ENCODE data around the gene FBXO24.
A peak's percentile ranks its signal among the peaks of the same experiment; 100 is the strongest.

FBXO24 gene

DNA sequence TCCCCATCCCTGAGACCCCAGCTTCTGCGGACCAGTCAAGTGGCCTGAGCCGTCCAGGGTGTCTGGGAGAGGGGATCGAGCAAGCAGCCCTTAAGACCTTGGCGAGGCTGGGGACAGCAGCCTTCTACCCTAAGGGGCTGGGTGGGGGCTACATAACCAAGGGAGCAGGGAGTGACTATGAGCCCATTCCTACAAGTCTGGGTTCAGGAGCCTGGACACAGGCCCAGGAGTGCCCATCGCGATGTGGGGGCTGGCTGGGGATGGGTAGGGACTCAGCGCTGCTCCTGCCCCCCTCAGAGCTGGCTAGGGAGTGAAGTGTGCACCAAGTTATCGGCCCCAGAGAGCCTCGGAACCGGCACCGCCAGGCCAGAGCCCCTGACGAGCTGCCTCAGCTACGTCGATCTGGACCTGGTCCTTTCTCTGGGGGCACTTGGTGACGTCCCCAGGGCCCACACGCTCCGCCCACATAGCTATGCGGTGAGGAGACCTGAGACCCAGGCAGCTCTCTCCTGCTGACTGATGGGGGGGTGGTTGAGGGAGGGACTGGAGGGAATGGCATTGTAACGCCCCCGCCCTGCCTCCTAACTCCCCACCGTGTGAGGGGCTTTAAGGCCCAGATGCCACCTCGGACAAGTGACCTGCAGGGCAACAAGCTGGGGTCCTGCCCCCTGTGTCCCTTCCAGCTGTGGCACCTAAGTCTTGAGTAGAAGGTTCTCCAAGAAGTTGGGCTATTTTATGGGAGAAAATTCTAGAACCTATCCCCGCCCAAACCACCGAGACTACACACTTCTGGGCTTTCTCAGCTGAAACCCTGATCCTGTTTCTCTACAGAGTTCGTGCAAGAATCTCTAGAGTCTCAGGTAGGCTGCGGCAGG lies 14.9 kb upstream of the FBXO24 start:
- Histone ChIP-seq H3K4me3 (ENCODE audit: low read depth, low read length) (no peak overlapping the region), H3K4me1 (ENCODE audit: control insufficient read depth, insufficient read depth, low read length) (peaks cover 2% of the 10 kb centered on the region; the same call in 1 of the 2 replicates)
- POLR2A ChIA-PET = interaction anchor here (0.6 to 1.9 kb wide), 6 partner anchors 10 to 955 kb away, joined by 3 to 30 read pairs (median 4); partner anchors contain the start of genes FBXO24, LRCH4, MOSPD3 and POP7
- peak; percentile 92 for TF ChIP-seq ZBTB48 (tag by site-specific recombination; IDR thresholded peaks at IDR 0.05)
- TF ChIP-seq ZNF394 (tag by site-specific recombination; IDR thresholded peaks at IDR 0.05; ENCODE audit: borderline replicate concordance) = no peak
- TF ChIP-seq SP2 (tag by site-specific recombination; IDR thresholded peaks at IDR 0.05) = peak; percentile 52
- no peak for TF ChIP-seq ZNF530 (tag by site-specific recombination; IDR thresholded peaks at IDR 0.05; ENCODE audit: low read depth)
- TF ChIP-seq, protein P1, sequence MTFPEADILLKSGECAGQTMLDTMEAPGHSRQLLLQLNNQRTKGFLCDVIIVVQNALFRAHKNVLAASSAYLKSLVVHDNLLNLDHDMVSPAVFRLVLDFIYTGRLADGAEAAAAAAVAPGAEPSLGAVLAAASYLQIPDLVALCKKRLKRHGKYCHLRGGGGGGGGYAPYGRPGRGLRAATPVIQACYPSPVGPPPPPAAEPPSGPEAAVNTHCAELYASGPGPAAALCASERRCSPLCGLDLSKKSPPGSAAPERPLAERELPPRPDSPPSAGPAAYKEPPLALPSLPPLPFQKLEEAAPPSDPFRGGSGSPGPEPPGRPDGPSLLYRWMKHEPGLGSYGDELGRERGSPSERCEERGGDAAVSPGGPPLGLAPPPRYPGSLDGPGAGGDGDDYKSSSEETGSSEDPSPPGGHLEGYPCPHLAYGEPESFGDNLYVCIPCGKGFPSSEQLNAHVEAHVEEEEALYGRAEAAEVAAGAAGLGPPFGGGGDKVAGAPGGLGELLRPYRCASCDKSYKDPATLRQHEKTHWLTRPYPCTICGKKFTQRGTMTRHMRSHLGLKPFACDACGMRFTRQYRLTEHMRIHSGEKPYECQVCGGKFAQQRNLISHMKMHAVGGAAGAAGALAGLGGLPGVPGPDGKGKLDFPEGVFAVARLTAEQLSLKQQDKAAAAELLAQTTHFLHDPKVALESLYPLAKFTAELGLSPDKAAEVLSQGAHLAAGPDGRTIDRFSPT (tag by site-specific recombination; IDR thresholded peaks at IDR 0.05) = peak; percentile 52
- no peak for TF ChIP-seq ZNF701 (tag by site-specific recombination; IDR thresholded peaks at IDR 0.05)
- TF ChIP-seq ZNF600 (tag by site-specific recombination; IDR thresholded peaks at IDR 0.05) = peak; percentile 54; the same call in 1 of the 2 replicates
- no peak for TF ChIP-seq ZFP41 (tag by site-specific recombination; IDR thresholded peaks at IDR 0.05; ENCODE audit: borderline replicate concordance)
- no peak for TF ChIP-seq ZNF777 (tag by site-specific recombination; IDR thresholded peaks at IDR 0.05; ENCODE audit: borderline replicate concordance)
- TF ChIP-seq, protein P2, sequence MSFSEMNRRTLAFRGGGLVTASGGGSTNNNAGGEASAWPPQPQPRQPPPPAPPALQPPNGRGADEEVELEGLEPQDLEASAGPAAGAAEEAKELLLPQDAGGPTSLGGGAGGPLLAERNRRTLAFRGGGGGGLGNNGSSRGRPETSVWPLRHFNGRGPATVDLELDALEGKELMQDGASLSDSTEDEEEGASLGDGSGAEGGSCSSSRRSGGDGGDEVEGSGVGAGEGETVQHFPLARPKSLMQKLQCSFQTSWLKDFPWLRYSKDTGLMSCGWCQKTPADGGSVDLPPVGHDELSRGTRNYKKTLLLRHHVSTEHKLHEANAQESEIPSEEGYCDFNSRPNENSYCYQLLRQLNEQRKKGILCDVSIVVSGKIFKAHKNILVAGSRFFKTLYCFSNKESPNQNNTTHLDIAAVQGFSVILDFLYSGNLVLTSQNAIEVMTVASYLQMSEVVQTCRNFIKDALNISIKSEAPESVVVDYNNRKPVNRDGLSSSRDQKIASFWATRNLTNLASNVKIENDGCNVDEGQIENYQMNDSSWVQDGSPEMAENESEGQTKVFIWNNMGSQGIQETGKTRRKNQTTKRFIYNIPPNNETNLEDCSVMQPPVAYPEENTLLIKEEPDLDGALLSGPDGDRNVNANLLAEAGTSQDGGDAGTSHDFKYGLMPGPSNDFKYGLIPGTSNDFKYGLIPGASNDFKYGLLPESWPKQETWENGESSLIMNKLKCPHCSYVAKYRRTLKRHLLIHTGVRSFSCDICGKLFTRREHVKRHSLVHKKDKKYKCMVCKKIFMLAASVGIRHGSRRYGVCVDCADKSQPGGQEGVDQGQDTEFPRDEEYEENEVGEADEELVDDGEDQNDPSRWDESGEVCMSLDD (tag by site-specific recombination; IDR thresholded peaks at IDR 0.05) = peak; percentile 61; the same call in 1 of the 2 replicates
- no peak for TF ChIP-seq ZNF670 (tag by site-specific recombination; IDR thresholded peaks at IDR 0.05; ENCODE audit: low read depth)
- no peak for TF ChIP-seq KLF9 (tag by site-specific recombination; IDR thresholded peaks at IDR 0.05; ENCODE audit: low read depth)
- no peak for TF ChIP-seq GLI2 (tag by site-specific recombination; IDR thresholded peaks at IDR 0.05; ENCODE audit: borderline replicate concordance, low read depth)
- no peak for TF ChIP-seq ZNF626 (tag by site-specific recombination; IDR thresholded peaks at IDR 0.05)
- TF ChIP-seq OSR2 (tag by site-specific recombination; IDR thresholded peaks at IDR 0.05) = no peak
- TF ChIP-seq ZBTB8A (tag by site-specific recombination; IDR thresholded peaks at IDR 0.05) = no peak
- no peak for TF ChIP-seq ZNF510 (tag by site-specific recombination; IDR thresholded peaks at IDR 0.05; ENCODE audit: insufficient replicate concordance)
- no peak for TF ChIP-seq ZNF580 (tag by site-specific recombination; IDR thresholded peaks at IDR 0.05)
- TF ChIP-seq YY2 (tag by site-specific recombination; IDR thresholded peaks at IDR 0.05) = no peak
- no peak for TF ChIP-seq ZNF776 (tag by site-specific recombination; IDR thresholded peaks at IDR 0.05; ENCODE audit: borderline replicate concordance)
- peak; percentile 91 for TF ChIP-seq ZFHX2 (tag by site-specific recombination; conservative IDR thresholded peaks at IDR 0.05)
- TF ChIP-seq, protein P3, sequence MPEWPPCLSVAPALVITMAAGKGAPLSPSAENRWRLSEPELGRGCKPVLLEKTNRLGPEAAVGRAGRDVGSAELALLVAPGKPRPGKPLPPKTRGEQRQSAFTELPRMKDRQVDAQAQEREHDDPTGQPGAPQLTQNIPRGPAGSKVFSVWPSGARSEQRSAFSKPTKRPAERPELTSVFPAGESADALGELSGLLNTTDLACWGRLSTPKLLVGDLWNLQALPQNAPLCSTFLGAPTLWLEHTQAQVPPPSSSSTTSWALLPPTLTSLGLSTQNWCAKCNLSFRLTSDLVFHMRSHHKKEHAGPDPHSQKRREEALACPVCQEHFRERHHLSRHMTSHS (tag by site-specific recombination; IDR thresholded peaks at IDR 0.05) = no peak
- no peak for TF ChIP-seq HOXC10 (CRISPR knock-in tag; IDR thresholded peaks at IDR 0.05)
- TF ChIP-seq IKZF3 (tag by site-specific recombination; IDR thresholded peaks at IDR 0.05) = peak; percentile 42; the same call in 1 of the 2 replicates
- TF ChIP-seq ZNF558 (tag by site-specific recombination; IDR thresholded peaks at IDR 0.05) = no peak
- no peak for TF ChIP-seq ZNF514 (tag by site-specific recombination; IDR thresholded peaks at IDR 0.05)
- no peak for TF ChIP-seq ZNF266 (tag by site-specific recombination; IDR thresholded peaks at IDR 0.05; ENCODE audit: low read depth)
- TF ChIP-seq, protein P4, sequence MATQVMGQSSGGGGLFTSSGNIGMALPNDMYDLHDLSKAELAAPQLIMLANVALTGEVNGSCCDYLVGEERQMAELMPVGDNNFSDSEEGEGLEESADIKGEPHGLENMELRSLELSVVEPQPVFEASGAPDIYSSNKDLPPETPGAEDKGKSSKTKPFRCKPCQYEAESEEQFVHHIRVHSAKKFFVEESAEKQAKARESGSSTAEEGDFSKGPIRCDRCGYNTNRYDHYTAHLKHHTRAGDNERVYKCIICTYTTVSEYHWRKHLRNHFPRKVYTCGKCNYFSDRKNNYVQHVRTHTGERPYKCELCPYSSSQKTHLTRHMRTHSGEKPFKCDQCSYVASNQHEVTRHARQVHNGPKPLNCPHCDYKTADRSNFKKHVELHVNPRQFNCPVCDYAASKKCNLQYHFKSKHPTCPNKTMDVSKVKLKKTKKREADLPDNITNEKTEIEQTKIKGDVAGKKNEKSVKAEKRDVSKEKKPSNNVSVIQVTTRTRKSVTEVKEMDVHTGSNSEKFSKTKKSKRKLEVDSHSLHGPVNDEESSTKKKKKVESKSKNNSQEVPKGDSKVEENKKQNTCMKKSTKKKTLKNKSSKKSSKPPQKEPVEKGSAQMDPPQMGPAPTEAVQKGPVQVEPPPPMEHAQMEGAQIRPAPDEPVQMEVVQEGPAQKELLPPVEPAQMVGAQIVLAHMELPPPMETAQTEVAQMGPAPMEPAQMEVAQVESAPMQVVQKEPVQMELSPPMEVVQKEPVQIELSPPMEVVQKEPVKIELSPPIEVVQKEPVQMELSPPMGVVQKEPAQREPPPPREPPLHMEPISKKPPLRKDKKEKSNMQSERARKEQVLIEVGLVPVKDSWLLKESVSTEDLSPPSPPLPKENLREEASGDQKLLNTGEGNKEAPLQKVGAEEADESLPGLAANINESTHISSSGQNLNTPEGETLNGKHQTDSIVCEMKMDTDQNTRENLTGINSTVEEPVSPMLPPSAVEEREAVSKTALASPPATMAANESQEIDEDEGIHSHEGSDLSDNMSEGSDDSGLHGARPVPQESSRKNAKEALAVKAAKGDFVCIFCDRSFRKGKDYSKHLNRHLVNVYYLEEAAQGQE (tag by site-specific recombination; IDR thresholded peaks at IDR 0.05) = no peak

More for the DNA sequence above, 14.9 kb upstream of the FBXO24 start:
- H3K27ac ChIP-seq (ENCODE audit: extremely low read depth, low read depth, low read length) = no peak overlapping the region
- peaks cover 0 to 11% of the 10 kb centered on the region in 2 experiments; a peak in 1 of 3 replicates for H3K36me3 ChIP-seq (ENCODE audit: control insufficient read depth in 2 of 2, insufficient read depth in 1 of 2, low read length in 2 of 2)
- no peaks in the 10 kb centered on the region for H3K9me3 ChIP-seq (ENCODE audit: control insufficient read depth, insufficient read depth, low read depth, low read length)
- CTCF ChIA-PET = interaction anchor here (0.5 to 1.4 kb wide), 5 partner anchors 11 to 121 kb away, joined by 4 to 8 read pairs (median 5); no protein-coding TSS in a partner anchor
